A549 (cell line): Measurements from ENCODE around the gene PRR19.

Experiments
- CHD2 ChIP-seq: fragments of 150-350 bp; IDR thresholded peaks from 2 replicates; pipeline ENCODE4 v1.6.1; 2014; ENCODE audit warnings: low read length; ENCODE audit not compliant: partially characterized antibody
- CTCF ChIP-seq: fragments of >200 bp; sonication (Bioruptor Twin); formaldehyde crosslinking; IDR thresholded peaks from 3 replicates; pipeline ENCODE4 v1.5.1; 2016
- EP300 ChIP-seq, 2 experiments: fragments of >200 bp; sonication (Bioruptor Twin); formaldehyde crosslinking; IDR thresholded peaks; 2 replicates in 1 of 2; 3 replicates in 1 of 2; pipeline ENCODE4 v1.6.1; 2016 to 2017
- MYC ChIP-seq: IDR thresholded peaks from 2 replicates; pipeline ENCODE4 v1.6.1; 2012; ENCODE audit warnings: mild to moderate bottlenecking, inconsistent platforms, low read length, improper control_type of control experiment, borderline replicate concordance
- NR3C1 ChIP-seq: fragments of >200 bp; sonication (Bioruptor Twin); formaldehyde crosslinking; IDR thresholded peaks from 3 replicates; pipeline ENCODE4 v1.6.1; 2017
- PBX3 ChIP-seq: IDR thresholded peaks from 2 replicates; pipeline ENCODE4 v1.6.1; 2012
- POLR2A ChIP-seq: IDR thresholded peaks from 2 replicates; pipeline ENCODE4 v1.6.1; 2012; ENCODE audit warnings: mild to moderate bottlenecking, low read length
- RCOR1 ChIP-seq: fragments of 150-350 bp; IDR thresholded peaks from 2 replicates; pipeline ENCODE4 v1.6.1; 2014; ENCODE audit warnings: antibody characterized with exemption, low read length, low read depth
- SMC3 ChIP-seq: fragments of >200 bp; sonication (Bioruptor Twin); formaldehyde crosslinking; IDR thresholded peaks from 3 replicates; pipeline ENCODE4 v1.6.1; 2018; ENCODE audit warnings: inconsistent platforms
- SREBF2 ChIP-seq: fragments of 450-650 bp; IDR thresholded peaks from 2 replicates; pipeline ENCODE4 v1.6.1; 2014; ENCODE audit warnings: mild to moderate bottlenecking, moderate library complexity
- TF ChIP-seq, protein P1 (sequence below): fragments of 250-450 bp; sonication (Bioruptor Pico); IDR thresholded peaks from 2 replicates; pipeline ENCODE4 v1.5.0; 2021; ENCODE audit warnings: mild to moderate bottlenecking, moderate library complexity, borderline replicate concordance
- TF ChIP-seq, protein P2 (sequence below): fragments of 200-600 bp; sonication (generic); IDR thresholded peaks from 2 replicates; pipeline ENCODE4 v1.6.1; 2016; ENCODE audit warnings: antibody characterized with exemption, mild to moderate bottlenecking, moderate library complexity

DNA sequence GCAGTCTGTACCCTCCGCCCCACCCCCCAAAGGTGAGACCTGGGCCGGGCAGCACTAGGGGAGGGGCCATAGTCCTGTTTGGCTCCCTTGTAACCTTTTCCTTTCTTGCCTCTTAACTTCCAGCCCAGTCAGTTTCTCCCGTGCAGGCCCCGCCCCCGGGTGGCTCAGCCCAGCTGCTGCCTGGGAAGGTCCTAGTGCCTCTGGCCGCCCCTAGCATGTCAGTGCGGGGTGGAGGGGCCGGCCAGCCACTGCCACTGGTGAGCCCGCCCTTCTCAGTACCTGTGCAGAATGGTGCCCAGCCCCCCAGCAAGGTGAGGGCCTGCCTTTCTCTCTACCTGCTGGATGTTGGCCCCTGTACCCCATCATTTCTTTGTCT is 10.5 kb upstream of the PRR19 start:
- TF ChIP-seq NR3C1: no peak
- no peak for TF ChIP-seq CTCF
- no peak for TF ChIP-seq POLR2A
- no peak for TF ChIP-seq EP300 (IDR thresholded peaks at IDR 0.05)
- no peak for TF ChIP-seq SMC3
- TF ChIP-seq RCOR1: no peak
- TF ChIP-seq, protein P1, sequence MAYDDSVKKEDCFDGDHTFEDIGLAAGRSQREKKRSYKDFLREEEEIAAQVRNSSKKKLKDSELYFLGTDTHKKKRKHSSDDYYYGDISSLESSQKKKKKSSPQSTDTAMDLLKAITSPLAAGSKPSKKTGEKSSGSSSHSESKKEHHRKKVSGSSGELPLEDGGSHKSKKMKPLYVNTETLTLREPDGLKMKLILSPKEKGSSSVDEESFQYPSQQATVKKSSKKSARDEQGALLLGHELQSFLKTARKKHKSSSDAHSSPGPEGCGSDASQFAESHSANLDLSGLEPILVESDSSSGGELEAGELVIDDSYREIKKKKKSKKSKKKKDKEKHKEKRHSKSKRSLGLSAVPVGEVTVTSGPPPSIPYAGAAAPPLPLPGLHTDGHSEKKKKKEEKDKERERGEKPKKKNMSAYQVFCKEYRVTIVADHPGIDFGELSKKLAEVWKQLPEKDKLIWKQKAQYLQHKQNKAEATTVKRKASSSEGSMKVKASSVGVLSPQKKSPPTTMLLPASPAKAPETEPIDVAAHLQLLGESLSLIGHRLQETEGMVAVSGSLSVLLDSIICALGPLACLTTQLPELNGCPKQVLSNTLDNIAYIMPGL (CRISPR knock-in tag): no peak
- TF ChIP-seq, protein P2, sequence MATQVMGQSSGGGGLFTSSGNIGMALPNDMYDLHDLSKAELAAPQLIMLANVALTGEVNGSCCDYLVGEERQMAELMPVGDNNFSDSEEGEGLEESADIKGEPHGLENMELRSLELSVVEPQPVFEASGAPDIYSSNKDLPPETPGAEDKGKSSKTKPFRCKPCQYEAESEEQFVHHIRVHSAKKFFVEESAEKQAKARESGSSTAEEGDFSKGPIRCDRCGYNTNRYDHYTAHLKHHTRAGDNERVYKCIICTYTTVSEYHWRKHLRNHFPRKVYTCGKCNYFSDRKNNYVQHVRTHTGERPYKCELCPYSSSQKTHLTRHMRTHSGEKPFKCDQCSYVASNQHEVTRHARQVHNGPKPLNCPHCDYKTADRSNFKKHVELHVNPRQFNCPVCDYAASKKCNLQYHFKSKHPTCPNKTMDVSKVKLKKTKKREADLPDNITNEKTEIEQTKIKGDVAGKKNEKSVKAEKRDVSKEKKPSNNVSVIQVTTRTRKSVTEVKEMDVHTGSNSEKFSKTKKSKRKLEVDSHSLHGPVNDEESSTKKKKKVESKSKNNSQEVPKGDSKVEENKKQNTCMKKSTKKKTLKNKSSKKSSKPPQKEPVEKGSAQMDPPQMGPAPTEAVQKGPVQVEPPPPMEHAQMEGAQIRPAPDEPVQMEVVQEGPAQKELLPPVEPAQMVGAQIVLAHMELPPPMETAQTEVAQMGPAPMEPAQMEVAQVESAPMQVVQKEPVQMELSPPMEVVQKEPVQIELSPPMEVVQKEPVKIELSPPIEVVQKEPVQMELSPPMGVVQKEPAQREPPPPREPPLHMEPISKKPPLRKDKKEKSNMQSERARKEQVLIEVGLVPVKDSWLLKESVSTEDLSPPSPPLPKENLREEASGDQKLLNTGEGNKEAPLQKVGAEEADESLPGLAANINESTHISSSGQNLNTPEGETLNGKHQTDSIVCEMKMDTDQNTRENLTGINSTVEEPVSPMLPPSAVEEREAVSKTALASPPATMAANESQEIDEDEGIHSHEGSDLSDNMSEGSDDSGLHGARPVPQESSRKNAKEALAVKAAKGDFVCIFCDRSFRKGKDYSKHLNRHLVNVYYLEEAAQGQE: no peak
- TF ChIP-seq SREBF2: no peak
- no peak for TF ChIP-seq MYC
- no peak for TF ChIP-seq CHD2
- TF ChIP-seq PBX3: no peak
